Naive B cell (primary cell): ENCODE measurements around the gene TNFRSF25. TPM values are rescaled to one million over a fixed set of nuclear protein-coding genes. Genes with fewer than 3 reads are reported as not detected.

ENCODE experiments used
- ATAC-seq, 2 donors: fragments of 150-1000 bp; cut with Tn5 transposase; 2 replicates each; pipeline ENCODE4 v1.10.0; 2021; ENCODE audit warnings: low read depth in 2 of 2, mild to moderate bottlenecking in 2 of 2, moderate library complexity in 2 of 2
- DNase-seq: peaks from one replicate; pipeline ENCODE4 v3.0.0; 2022
- H3K27ac Mint-ChIP-seq, 6 donors: one replicate each; pipeline ENCODE4 v1.8.0; 2020 to 2022; ENCODE audit warnings: mild to moderate bottlenecking in 6 of 6, mixed read lengths in 6 of 6, moderate library complexity in 5 of 6, inconsistent platforms in 2 of 6
- H3K27me3 Mint-ChIP-seq, 3 donors: one replicate each; pipeline ENCODE4 v1.8.0; 2021 to 2022; ENCODE audit warnings: mixed read lengths in 3 of 3, mild to moderate bottlenecking in 1 of 3
- H3K36me3 Mint-ChIP-seq, 2 donors: one replicate each; pipeline ENCODE4 v1.8.0; 2020 to 2022; ENCODE audit warnings: mixed read lengths in 2 of 2, inconsistent platforms in 1 of 2, mild to moderate bottlenecking in 1 of 2
- H3K4me1 Mint-ChIP-seq, 3 donors: one replicate each; pipeline ENCODE4 v1.8.0; 2020 to 2022; ENCODE audit warnings: mixed read lengths in 3 of 3, inconsistent platforms in 1 of 3, mild to moderate bottlenecking in 1 of 3, moderate library complexity in 1 of 3
- H3K4me3 Mint-ChIP-seq, 8 donors: one replicate each; pipeline ENCODE4 v1.8.0; 2020 to 2022; ENCODE audit warnings: mild to moderate bottlenecking in 8 of 8, mixed read lengths in 8 of 8, moderate library complexity in 8 of 8, inconsistent platforms in 2 of 8
- H3K9me3 Mint-ChIP-seq, 7 donors: one replicate each; pipeline ENCODE4 v1.8.0; 2020 to 2022; ENCODE audit warnings: mixed read lengths in 7 of 7, mild to moderate bottlenecking in 5 of 7, inconsistent platforms in 2 of 7, moderate library complexity in 1 of 7
- polyA plus RNA-seq, 6 donors: library from polyadenylated mRNA; unstranded; fragments of 300-500 nt; fragmentation: Illumina TruSeq; gene quantifications; one replicate each; pipeline ENCODE4 v1.2.3, GENCODE V29; 2021; ENCODE audit warnings: low read depth in 6 of 6

TNFRSF25 gene
- polyA plus RNA-seq, 6 donors from 2014 or later: 0.28 to 0.68 TPM; not detected in 4

DNA sequence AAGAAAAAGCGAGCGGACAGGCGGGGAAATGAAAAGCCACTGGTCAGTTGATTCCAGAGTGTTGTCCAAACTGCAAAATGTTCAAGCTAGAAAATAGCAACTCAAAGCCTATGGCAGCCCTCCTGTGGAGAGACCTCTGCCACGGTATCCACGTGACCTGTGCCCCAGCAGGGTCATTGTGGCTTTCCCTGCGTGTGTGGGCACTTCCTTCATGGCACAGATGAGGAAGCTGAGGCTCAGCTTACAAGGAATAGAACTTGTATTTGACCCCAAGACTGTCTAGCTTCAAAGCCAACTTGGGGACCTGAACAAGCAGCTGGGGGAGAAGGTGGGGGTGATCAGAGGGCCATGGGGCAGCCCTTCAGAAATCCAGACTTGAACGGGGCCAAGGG lies 41.1 kb upstream of the TNFRSF25 start:
- no peak overlapping the region for H3K4me3 Mint-ChIP-seq
- H3K36me3 Mint-ChIP-seq: no peaks in the 10 kb centered on the region
- peaks cover 0 to 5% (median 0%) of the 10 kb centered on the region in 3 donors for H3K4me1 Mint-ChIP-seq
- no peak overlapping the region for H3K27ac Mint-ChIP-seq
- ATAC-seq (no peak), DNase-seq (no peak)
- H3K9me3 Mint-ChIP-seq: no peaks in the 10 kb centered on the region
- peaks cover 0 to 24% (median 8%) of the 10 kb centered on the region in 3 donors for H3K27me3 Mint-ChIP-seq

DNA sequence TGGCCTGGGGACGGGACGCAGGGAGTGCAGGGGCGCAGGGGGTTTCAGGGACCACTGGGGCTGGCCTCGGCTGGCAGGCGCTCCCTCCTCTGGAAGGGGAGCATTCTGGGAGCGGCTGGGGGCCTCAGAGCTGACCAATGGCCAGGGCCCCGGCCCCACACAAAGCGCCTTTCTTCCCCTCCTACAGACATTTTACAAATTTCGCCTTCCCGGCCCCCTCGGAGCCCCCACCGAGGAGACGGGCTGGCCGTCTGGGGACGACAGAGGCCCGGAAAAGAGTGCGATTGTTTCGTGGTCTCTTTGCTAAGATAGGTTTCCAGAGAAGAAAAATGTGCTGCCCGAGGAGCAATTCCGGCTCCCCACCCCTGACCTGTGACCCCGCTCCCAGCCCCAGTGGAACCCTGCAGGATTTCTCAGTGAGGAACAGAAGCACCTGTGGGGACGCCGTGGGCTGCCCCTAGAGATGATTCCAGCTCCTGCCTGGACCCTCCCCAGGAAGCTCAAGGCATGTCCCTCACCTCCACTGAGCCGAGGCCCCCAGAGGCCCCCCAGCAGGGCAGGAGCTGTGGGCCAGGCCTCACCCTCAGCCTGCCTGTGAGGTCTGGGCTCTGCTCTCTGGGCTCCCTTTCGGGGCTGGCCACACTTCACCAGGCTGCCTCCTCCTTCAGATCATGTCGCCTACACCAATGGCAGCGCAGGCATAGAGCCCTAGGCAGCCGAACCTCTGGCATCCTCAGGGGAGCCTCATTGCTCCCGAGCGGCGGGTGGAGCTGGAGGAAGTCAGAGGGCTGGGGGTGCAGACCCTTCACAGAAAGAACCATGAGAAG lies 40.5 kb upstream of the TNFRSF25 start:
- Mint-ChIP-seq H3K36me3 (no peaks in the 10 kb centered on the region), H3K27me3 (peaks cover under 1 to 25% (median 14%) of the 10 kb centered on the region in 3 donors), H3K4me3 (no peak overlapping the region), H3K27ac (no peak overlapping the region), H3K4me1 (peaks cover 0 to 5% (median 0%) of the 10 kb centered on the region in 3 donors), H3K9me3 (no peaks in the 10 kb centered on the region)
- no peak for ATAC-seq
- DNase-seq: no peak

DNA sequence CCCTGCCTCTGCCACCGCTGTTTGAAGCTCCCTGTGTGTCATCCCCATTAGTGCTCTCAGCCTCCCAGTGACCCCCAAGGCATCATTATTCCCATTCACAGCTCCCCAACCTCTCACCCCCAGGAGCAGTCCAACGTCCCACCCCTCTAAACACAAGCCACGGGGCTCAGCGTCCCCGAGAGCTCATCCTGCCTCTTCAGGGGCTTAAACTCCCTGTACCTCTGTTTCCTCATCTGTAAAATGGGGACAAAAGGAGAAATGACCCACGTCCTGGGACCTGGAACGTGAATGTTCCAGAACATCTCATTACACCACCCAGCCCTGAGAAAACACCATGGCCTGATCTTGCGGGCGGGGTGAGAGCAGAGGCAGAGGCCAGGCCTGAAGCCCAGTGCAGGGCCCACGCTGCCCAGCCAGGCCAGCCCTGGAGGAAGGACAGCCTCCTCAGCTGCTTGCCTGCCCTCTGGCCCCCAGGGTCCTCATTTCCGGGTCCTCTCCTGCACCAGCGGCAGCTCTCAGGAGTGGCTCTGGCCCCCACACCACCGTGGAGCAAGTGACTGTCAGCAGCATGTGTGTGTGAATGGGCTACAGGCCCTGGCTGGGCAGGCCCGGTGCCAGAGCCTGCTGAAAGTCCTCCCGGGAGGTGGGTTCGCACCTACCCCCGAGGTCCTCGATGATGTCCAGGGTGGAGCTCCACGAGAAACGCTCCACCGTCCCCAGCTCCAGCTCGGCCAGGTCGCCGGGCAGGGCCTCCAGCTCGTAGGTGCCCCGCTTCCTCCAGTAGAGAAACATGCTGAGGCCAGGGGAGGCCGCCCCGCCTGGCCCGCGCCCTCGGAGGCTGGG lies 39.6 kb upstream of the TNFRSF25 start:
- H3K27me3 Mint-ChIP-seq: peaks cover 6 to 34% (median 22%) of the 10 kb centered on the region in 3 donors
- no peak overlapping the region for H3K4me3 Mint-ChIP-seq
- peaks cover 0 to 5% (median 0%) of the 10 kb centered on the region in 3 donors for H3K4me1 Mint-ChIP-seq
- H3K36me3 Mint-ChIP-seq: no peaks in the 10 kb centered on the region
- H3K27ac Mint-ChIP-seq: peak overlapping the region in 1 of 6 donors; percentile 28
- H3K9me3 Mint-ChIP-seq: no peaks in the 10 kb centered on the region
- no peak for ATAC-seq
- no peak for DNase-seq

DNA sequence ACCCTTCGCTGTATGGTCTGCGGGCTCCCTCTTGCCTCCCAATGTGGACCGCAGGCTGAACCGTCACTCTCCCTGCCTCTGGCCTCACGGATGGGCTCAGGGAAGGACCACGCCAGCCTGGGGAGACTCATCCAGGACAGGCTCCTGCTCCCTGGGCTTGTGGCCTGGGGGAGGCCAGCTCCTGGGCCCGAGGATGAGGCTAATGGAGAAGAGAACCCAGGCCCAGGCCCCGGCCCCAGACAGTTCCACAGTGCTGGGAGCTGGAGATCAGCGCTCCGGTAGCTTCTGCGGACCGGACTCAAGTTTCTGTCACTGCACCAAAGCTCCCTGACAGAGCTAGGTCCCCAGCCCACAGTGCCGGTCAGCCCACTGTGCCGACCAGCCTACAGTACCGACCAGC lies 38.9 kb upstream of the TNFRSF25 start:
- Mint-ChIP-seq H3K4me3 (no peak overlapping the region), H3K27me3 (peaks cover 6 to 41% (median 29%) of the 10 kb centered on the region in 3 donors), H3K9me3 (no peaks in the 10 kb centered on the region), H3K36me3 (no peaks in the 10 kb centered on the region), H3K4me1 (peaks cover 0 to 5% (median 0%) of the 10 kb centered on the region in 3 donors), H3K27ac (no peak overlapping the region)
- DNase-seq (no peak), ATAC-seq (no peak)

DNA sequence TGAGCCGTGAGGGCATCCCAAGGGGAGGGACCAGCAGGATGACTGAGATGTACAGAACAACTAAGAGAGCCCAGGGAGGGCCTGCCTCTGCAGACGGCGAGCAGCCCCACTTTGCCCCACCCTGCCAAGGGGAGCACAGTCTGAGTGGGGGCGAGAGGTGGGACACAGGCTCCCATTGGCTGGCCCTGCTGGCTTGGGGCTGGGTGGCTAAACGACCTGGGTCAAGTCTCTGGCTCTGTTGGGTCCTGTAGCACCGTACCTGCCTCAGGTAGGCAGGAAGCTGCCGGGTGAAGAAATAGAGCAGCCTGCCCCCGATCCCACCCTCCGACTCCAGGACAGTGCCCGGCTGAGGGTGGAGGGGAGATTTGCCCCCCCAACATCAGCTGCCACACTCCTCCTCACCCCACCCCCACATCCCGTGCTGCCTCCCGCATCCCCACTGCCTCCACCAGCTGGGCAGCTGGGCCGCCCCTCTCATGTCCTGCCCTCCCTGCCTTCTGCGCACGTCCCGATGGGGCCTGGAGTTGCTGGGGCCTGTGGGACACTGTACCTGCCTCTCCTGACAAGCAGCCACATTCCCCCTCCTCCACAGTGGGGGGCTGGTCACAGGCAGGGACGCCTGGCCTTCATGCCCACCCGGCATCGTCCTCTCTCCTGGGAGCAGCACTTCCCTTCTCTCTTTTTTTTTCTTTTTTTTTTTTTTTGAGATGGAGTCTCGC lies 38.1 kb upstream of the TNFRSF25 start:
- no peaks in the 10 kb centered on the region for H3K9me3 Mint-ChIP-seq
- H3K27ac Mint-ChIP-seq: no peak overlapping the region
- DNase-seq: no peak
- no peak for ATAC-seq
- H3K36me3 Mint-ChIP-seq: no peaks in the 10 kb centered on the region
- H3K4me1 Mint-ChIP-seq: peaks cover 0 to 5% (median 0%) of the 10 kb centered on the region in 3 donors
- peaks cover 8 to 49% (median 38%) of the 10 kb centered on the region in 3 donors for H3K27me3 Mint-ChIP-seq
- H3K4me3 Mint-ChIP-seq: no peak overlapping the region

DNA sequence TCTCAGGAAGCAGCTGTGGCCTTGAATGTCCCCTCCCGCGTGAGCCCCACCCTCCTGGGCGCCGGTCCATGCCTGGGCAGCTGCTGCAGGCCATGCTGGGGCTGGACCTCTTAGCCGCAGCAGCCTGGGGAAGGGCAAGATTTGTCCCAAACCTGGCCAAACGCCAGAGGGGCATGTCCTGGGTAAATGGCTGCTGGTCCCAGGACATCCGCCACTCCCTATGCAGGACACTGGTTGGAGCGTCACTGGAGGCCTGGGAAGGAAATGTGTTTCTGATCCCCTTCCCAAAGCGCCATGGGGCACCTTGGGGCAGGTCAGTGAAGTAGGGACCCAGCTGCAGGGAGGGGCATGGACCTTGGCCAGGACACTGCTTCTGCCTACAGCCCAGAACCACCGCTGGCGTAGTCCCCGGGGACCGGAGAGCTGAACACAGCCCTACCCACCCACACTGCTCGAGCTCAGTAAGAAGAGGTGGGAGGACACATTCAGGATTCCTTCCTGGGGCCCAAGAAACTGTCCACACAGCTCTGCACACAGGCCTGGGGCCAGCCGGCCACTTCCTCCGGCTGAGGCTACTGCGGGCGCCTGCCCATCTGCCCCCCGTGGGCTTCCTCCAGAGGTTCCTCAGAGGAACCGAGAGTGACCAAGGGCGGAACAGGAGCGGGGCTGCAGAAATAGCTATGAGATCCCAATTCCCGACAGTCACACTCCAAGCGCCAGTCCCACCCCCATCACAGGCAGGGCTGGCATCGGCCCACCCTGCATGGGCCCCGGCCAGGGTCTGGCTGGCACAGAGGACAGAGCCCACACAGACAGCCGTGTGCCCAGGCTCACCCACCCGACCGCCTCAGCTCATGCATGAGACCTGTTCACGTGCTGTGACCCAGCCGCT lies 36.3 kb upstream of the TNFRSF25 start:
- Mint-ChIP-seq H3K4me1 (peaks cover 4 to 8% (median 5%) of the 10 kb centered on the region in 3 donors), H3K36me3 (no peaks in the 10 kb centered on the region), H3K27ac (peak overlapping the region in 1 of 6 donors; percentile 12), H3K9me3 (no peaks in the 10 kb centered on the region), H3K4me3 (no peak overlapping the region), H3K27me3 (peaks cover 15 to 55% (median 49%) of the 10 kb centered on the region in 3 donors)
- no peak for ATAC-seq
- DNase-seq: no peak

DNA sequence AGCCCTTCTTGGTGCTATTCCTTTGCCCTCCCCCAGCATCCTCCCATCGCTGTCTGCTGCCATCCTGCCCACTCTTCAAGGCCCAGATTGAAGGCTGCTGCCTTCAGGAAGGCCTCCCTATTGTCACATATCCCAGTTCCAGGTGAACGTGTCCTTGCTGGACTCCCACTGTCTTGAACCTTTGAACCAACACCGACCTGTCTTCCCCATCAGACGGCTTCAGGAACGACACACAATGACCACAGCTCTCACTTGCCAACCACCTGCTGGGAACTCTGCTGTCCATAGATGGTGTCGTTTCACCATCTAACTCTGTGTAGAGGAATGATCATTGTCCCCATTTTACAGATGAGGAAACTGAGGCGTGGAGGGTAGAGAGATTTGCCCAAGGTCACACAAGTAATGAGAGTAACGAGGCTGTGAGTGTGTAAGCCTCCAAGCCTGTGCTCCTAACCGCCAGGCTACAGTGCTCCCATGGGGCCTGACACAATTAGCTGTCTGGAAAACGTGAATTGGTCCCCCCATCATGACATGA lies 35.4 kb upstream of the TNFRSF25 start:
- no peak for ATAC-seq
- Mint-ChIP-seq H3K9me3 (no peaks in the 10 kb centered on the region), H3K36me3 (no peaks in the 10 kb centered on the region), H3K27me3 (peaks cover 15 to 52% (median 49%) of the 10 kb centered on the region in 3 donors), H3K27ac (peak overlapping the region in 3 of 6 donors; percentile 2 to 81 (median 70)), H3K4me3 (peak overlapping the region in 1 of 8 donors; percentile 3), H3K4me1 (peaks cover 4 to 11% (median 5%) of the 10 kb centered on the region in 3 donors)
- DNase-seq: no peak

DNA sequence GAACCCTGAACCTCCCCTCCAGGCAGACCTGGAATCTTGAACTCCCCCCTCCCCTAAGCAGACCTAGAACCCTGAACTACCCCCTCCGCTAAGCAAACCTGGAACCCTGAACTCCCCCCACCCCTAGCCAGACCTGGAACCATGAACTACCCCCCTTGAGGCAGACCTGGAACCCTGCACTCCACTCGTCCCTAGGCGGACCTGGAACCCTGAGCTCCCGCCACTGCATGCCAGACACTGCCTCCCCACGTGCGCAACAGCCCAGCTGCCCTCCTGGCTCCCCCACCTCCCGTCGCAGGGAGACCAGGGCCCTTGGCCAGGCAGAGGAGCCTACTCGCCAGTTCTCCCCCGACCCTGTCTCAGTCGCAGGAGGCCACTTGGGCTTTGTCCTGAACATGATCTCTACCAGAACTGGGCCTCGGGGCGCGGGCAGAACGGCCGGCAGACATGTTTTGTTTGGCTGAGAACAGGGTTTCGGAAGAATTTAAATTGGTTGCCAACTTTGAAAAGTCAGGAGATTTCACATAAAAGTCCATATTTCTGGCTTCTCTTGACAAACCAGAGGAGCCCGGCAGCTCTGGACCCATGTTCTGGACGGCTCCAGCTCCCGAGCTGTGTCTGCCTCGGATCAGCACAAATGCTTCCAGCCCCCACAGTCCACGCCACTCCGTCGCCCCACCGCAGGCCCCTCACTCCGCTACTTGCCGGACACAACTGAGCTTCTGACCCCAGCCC lies 34.7 kb upstream of the TNFRSF25 start:
- H3K4me1 Mint-ChIP-seq: peaks cover 4 to 14% (median 9%) of the 10 kb centered on the region in 3 donors
- ATAC-seq (no peak), DNase-seq (no peak)
- H3K4me3 Mint-ChIP-seq: no peak overlapping the region
- peak overlapping the region in 3 of 6 donors; percentile 2 to 81 (median 70) for H3K27ac Mint-ChIP-seq
- peaks cover 22 to 58% (median 55%) of the 10 kb centered on the region in 3 donors for H3K27me3 Mint-ChIP-seq
- H3K9me3 Mint-ChIP-seq: no peaks in the 10 kb centered on the region
- no peaks in the 10 kb centered on the region for H3K36me3 Mint-ChIP-seq

DNA sequence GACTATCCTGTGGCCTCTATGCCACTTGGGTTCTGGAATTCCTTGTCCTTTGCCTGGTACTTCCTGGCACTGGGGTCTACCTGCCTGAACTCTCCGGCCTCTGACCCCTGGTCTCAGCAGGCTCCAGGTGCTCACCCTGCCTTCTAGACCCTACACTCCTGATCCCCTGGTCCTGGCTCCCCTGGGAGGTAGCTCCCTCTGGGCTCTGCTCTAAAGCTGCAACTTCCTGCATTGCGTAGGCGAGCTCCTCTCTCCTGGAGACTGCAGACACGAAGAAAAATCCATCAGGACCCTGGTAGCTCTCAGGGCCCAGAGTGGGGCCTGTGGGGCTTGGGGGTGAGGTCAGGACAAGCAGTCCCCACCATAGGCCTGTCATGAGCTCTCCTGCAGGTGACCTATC lies 33.3 kb upstream of the TNFRSF25 start:
- Mint-ChIP-seq H3K4me1 (peaks cover 4 to 16% (median 10%) of the 10 kb centered on the region in 3 donors), H3K36me3 (no peaks in the 10 kb centered on the region), H3K4me3 (peak overlapping the region in 5 of 8 donors; percentile 24 to 63 (median 49)), H3K27me3 (peaks cover 24 to 61% (median 55%) of the 10 kb centered on the region in 3 donors), H3K27ac (no peak overlapping the region), H3K9me3 (no peaks in the 10 kb centered on the region)
- ATAC-seq (no peak), DNase-seq (no peak)

DNA sequence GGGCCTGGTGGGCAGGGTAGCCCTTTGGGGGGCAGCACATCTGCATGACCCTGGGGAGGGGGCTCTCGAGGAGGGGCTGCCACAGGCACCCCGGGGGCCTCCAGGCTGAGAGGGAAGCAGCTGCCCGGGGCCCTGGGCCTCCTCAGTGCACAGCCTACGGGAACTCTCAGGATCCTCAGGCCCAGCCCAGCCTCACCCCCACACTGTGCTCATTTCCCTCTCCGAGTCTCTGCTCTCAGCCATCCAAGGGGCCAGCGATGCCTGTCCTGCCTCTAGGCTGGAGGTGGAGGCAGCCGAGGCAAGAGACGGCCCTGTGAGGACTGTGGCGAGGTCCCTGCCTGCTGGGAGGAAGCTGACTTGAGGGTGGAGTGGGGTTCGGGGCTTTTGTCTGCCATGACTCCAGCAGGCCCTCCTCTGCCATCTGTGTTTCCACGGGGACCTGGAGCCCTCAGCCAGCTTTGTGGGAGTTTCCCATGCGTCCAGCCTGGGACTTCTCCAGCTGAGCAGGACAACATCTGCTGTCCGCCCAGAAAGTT lies 32.7 kb upstream of the TNFRSF25 start:
- H3K4me1 Mint-ChIP-seq: peaks cover 4 to 16% (median 10%) of the 10 kb centered on the region in 3 donors
- H3K36me3 Mint-ChIP-seq: no peaks in the 10 kb centered on the region
- no peaks in the 10 kb centered on the region for H3K9me3 Mint-ChIP-seq
- peaks cover 24 to 62% (median 57%) of the 10 kb centered on the region in 3 donors for H3K27me3 Mint-ChIP-seq
- no peak for DNase-seq
- peak overlapping the region in 1 of 6 donors; percentile 47 for H3K27ac Mint-ChIP-seq
- peak overlapping the region in 5 of 8 donors; percentile 56 to 86 (median 72) for H3K4me3 Mint-ChIP-seq
- no peak for ATAC-seq

DNA sequence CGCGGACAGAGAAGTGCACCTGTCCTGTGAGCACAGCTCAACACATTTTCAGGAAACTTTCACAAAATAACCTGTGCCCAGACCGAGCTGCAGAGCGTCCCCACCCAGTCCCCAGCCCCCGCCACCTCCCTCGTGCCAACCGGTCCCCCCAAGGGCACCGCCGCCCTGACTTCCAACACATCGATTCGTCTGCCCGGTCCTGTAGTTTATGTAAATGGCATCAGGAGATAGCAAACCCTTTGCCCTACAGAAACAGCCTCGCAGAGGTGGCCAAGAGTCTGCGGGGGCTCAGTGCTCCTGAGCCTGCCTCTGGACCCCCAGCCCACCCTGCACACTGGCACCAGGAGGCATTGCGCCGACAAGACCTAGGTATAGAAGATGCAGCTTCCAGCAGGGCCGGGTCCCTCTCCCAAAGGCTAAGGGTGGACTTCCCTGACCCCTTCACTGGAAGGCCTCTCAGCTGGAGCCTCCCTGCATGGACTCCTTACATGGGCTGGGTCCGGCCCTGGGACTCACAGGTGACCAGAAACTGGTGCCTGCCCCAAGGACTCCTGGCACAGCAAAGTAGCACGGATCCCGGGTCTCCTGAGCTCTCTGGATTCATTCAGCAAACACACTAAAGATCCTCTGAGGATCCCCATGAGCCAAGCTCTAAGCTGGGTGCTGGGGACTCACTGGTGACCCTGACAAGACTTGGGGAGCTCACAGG lies 32.0 kb upstream of the TNFRSF25 start:
- ATAC-seq: no peak
- Mint-ChIP-seq H3K4me1 (peaks cover 4 to 16% (median 10%) of the 10 kb centered on the region in 3 donors), H3K27ac (peak overlapping the region in 1 of 6 donors; percentile 7)

More for the DNA sequence above, 32.0 kb upstream of the TNFRSF25 start:
- no peak for DNase-seq
- Mint-ChIP-seq H3K27me3 (peaks cover 24 to 62% (median 57%) of the 10 kb centered on the region in 3 donors), H3K9me3 (no peaks in the 10 kb centered on the region), H3K36me3 (no peaks in the 10 kb centered on the region), H3K4me3 (peak overlapping the region; percentile 53 to 87 (median 76))
